ENCODE data around the gene FALEC. TPM values are rescaled to one million over a fixed set of nuclear protein-coding genes. Genes with fewer than 3 reads are reported as not detected.
A peak's percentile ranks its signal among the peaks of the same experiment; 100 is the strongest.

FALEC gene
- polyA plus RNA-seq, 1 donor (not counting 4 experiments of a cell fraction or from before 2014, with no cell fraction given) = 0.12 TPM

DNA sequence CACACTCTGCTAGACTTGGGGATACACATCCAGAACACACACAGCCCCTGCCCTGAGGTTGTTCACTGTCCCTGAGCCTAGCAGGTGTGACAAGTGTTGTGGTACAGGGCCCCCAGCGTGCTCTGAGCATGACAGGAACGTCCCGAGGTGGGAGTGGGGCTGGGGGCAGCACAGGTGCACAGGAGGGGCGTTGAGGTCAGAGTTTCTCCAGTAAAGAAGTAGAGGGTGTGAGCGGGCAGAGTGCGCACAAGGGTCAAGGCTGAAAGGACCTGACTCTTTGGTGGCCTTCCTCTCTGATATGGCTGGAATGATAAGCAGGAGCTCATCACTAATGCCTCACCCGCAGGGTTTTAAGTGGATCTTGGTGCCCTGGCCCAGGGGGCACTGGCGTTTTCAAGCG, 1.3 kb upstream of the FALEC start:
- Histone ChIP-seq H3K9me1 (ENCODE audit: control insufficient read depth, extremely low read depth, insufficient read depth, low read length) (no peaks in the 10 kb centered on the region), H3K9me3 (ENCODE audit: control insufficient read depth, low read depth, low read length) (no peaks in the 10 kb centered on the region), H3K27ac (ENCODE audit: control insufficient read depth, insufficient read depth, low read length) (no peak overlapping the region), H3K9ac (ENCODE audit: control insufficient read depth, extremely low read depth, insufficient read depth, low read length) (no peak overlapping the region), H2AFZ (ENCODE audit: control insufficient read depth, low read length) (no peak overlapping the region), H3K4me1 (ENCODE audit: control insufficient read depth, extremely low read depth, insufficient read depth, low read length) (peaks cover 24% of the 10 kb centered on the region), H3K36me3 (ENCODE audit: control insufficient read depth in 2 of 2, extremely low read depth in 1 of 2, insufficient read depth in 2 of 2, low read length in 2 of 2) (peaks cover 12 to 17% of the 10 kb centered on the region in 2 experiments), H3K27me3 (ENCODE audit: control insufficient read depth, extremely low read depth, insufficient read depth, low read length) (no peaks in the 10 kb centered on the region), H3K79me2 (ENCODE audit: control insufficient read depth, insufficient read depth, low read length) (no peaks in the 10 kb centered on the region), H3K4me3 (ENCODE audit: control insufficient read depth in 2 of 3, extremely low read depth in 1 of 3, insufficient read depth in 2 of 3, low read depth in 1 of 3, low read length in 3 of 3) (no peak overlapping the region), H3K4me2 (ENCODE audit: control insufficient read depth, extremely low read depth, insufficient read depth, low read depth, low read length) (no peak overlapping the region), H4K20me1 (ENCODE audit: control insufficient read depth, extremely low read depth, insufficient read depth, low read length) (no peaks in the 10 kb centered on the region)
- no peak for FAIRE-seq
- TF ChIP-seq, protein P1, sequence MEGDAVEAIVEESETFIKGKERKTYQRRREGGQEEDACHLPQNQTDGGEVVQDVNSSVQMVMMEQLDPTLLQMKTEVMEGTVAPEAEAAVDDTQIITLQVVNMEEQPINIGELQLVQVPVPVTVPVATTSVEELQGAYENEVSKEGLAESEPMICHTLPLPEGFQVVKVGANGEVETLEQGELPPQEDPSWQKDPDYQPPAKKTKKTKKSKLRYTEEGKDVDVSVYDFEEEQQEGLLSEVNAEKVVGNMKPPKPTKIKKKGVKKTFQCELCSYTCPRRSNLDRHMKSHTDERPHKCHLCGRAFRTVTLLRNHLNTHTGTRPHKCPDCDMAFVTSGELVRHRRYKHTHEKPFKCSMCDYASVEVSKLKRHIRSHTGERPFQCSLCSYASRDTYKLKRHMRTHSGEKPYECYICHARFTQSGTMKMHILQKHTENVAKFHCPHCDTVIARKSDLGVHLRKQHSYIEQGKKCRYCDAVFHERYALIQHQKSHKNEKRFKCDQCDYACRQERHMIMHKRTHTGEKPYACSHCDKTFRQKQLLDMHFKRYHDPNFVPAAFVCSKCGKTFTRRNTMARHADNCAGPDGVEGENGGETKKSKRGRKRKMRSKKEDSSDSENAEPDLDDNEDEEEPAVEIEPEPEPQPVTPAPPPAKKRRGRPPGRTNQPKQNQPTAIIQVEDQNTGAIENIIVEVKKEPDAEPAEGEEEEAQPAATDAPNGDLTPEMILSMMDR (optimal IDR thresholded peaks at IDR 0.05 in 1 of 3, IDR thresholded peaks at IDR 0.05 in 1 of 3, conservative IDR thresholded peaks at IDR 0.05 in 1 of 3; ENCODE audit: extremely low read depth in 1 of 3, insufficient read depth in 2 of 3, low read length in 3 of 3) = no peak
- TF ChIP-seq EZH2 (IDR thresholded peaks at IDR 0.05; ENCODE audit: low read length) = no peak
- dilution Hi-C loops (cut with MboI; ENCODE audit: extremely low pct_ligation_motif_present, low sequenced_read_pairs) = no loop called here
- no peak for DNase-seq (ENCODE audit: low read depth, low spot score)

DNA sequence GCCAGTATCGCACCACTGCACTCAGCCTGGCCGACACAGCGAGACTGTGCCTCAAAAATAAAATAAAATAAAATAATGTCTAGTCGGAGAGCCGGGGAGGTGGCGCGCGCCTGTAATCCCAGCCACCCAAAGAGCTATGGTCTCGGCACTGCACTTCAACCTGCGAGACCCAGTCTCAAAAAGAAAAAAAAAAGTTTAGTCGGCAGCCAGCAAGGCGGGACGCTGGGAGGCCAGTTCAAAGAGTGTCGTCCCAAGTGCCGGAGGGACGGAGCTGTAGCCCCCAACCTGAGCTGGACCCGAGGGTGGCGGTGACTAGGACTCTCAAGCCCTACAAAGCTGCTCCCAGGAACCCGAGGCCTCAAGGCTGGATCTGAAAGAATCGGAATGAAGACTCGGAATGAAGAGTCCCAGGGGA, 632 bp upstream of the FALEC start:
- Histone ChIP-seq H3K4me1 (ENCODE audit: control insufficient read depth, extremely low read depth, insufficient read depth, low read length) (peaks cover 23% of the 10 kb centered on the region), H2AFZ (ENCODE audit: control insufficient read depth, low read length) (peak overlapping the region; percentile 85), H4K20me1 (ENCODE audit: control insufficient read depth, extremely low read depth, insufficient read depth, low read length) (no peaks in the 10 kb centered on the region), H3K36me3 (ENCODE audit: control insufficient read depth in 2 of 2, extremely low read depth in 1 of 2, insufficient read depth in 2 of 2, low read length in 2 of 2) (peaks cover 9 to 17% of the 10 kb centered on the region in 2 experiments), H3K4me2 (ENCODE audit: control insufficient read depth, extremely low read depth, insufficient read depth, low read depth, low read length) (peak overlapping the region; percentile 78), H3K9me3 (ENCODE audit: control insufficient read depth, low read depth, low read length) (no peaks in the 10 kb centered on the region), H3K27me3 (ENCODE audit: control insufficient read depth, extremely low read depth, insufficient read depth, low read length) (no peaks in the 10 kb centered on the region), H3K27ac (ENCODE audit: control insufficient read depth, insufficient read depth, low read length) (peak overlapping the region; percentile 66), H3K4me3 (ENCODE audit: control insufficient read depth in 2 of 3, extremely low read depth in 1 of 3, insufficient read depth in 2 of 3, low read depth in 1 of 3, low read length in 3 of 3) (peak overlapping the region; percentile 40 to 72 (median 45)), H3K79me2 (ENCODE audit: control insufficient read depth, insufficient read depth, low read length) (no peaks in the 10 kb centered on the region), H3K9me1 (ENCODE audit: control insufficient read depth, extremely low read depth, insufficient read depth, low read length) (no peaks in the 10 kb centered on the region), H3K9ac (ENCODE audit: control insufficient read depth, extremely low read depth, insufficient read depth, low read length) (peak overlapping the region; percentile 67)
- no peak for DNase-seq (ENCODE audit: low read depth, low spot score)
- dilution Hi-C loops (cut with MboI; ENCODE audit: extremely low pct_ligation_motif_present, low sequenced_read_pairs) = no loop called here
- TF ChIP-seq EZH2 (IDR thresholded peaks at IDR 0.05; ENCODE audit: low read length) = no peak
- TF ChIP-seq, protein P1 (optimal IDR thresholded peaks at IDR 0.05 in 1 of 3, IDR thresholded peaks at IDR 0.05 in 1 of 3, conservative IDR thresholded peaks at IDR 0.05 in 1 of 3; ENCODE audit: extremely low read depth in 1 of 3, insufficient read depth in 2 of 3, low read length in 3 of 3) = no peak
- no peak for FAIRE-seq
